SU-DHL-6 (cell line): ENCODE results near the gene ZNF654.

Experiments used
- H2AFZ ChIP-seq: fragments of 200-600 bp; sonication (generic); 2 replicates; pipeline ENCODE4 v1.6.1; 2014; ENCODE audit warnings: low read depth, mild to moderate bottlenecking, moderate library complexity, mixed read lengths, antibody characterized with exemption, low read length; ENCODE audit not compliant: severe bottlenecking
- H3F3A ChIP-seq: fragments of 200-600 bp; shearing (Covaris generic); 2 replicates; pipeline ENCODE4 v1.6.0; 2016; ENCODE audit warnings: antibody characterized with exemption, mild to moderate bottlenecking; ENCODE audit not compliant: insufficient read depth
- H3K27ac ChIP-seq: fragments of 200-600 bp; sonication (generic); 2 replicates; pipeline ENCODE4 v1.5.1; 2016; ENCODE audit warnings: low read depth, mild to moderate bottlenecking, low read length, moderate library complexity, mixed read lengths
- H3K27me3 ChIP-seq: fragments of 200-600 bp; sonication (generic), shearing (Covaris generic); 2 replicates; pipeline ENCODE4 v1.6.0; 2014; ENCODE audit warnings: mild to moderate bottlenecking, low read length
- H3K36me3 ChIP-seq: fragments of 200-600 bp; sonication (generic); 2 replicates; pipeline ENCODE4 v1.6.1; 2014; ENCODE audit warnings: mild to moderate bottlenecking, low read length, mixed read lengths
- H3K4me2 ChIP-seq: fragments of 300-600, 200-600 bp; shearing (Covaris generic), sonication (generic); 2 replicates; pipeline ENCODE4 v1.6.0; 2014; ENCODE audit warnings: low read length, low read depth, mild to moderate bottlenecking; ENCODE audit not compliant: poor library complexity, severe bottlenecking
- H3K4me3 ChIP-seq: fragments of 200-600 bp; sonication (generic); 2 replicates; pipeline ENCODE4 v1.5.1; 2014; ENCODE audit warnings: antibody characterized with exemption, low read length, mild to moderate bottlenecking, mixed read lengths; ENCODE audit not compliant: insufficient read depth, poor library complexity, severe bottlenecking
- H3K79me2 ChIP-seq: fragments of 200-600 bp; sonication (generic); 2 replicates; pipeline ENCODE4 v1.6.1; 2014; ENCODE audit warnings: mild to moderate bottlenecking, low read length, moderate library complexity; ENCODE audit not compliant: insufficient read depth
- H3K9ac ChIP-seq: fragments of 200-600 bp; sonication (generic); 2 replicates; pipeline ENCODE4 v1.7.0; 2014; ENCODE audit warnings: mild to moderate bottlenecking, low read length
- H3K9me2 ChIP-seq: fragments of 200-600 bp; sonication (generic); replicated peaks from 2 replicates; pipeline ENCODE4 v1.6.1; 2014; ENCODE audit warnings: low read length; ENCODE audit not compliant: insufficient read depth
- H3K9me3 ChIP-seq: fragments of 200-600 bp; sonication (generic); 2 replicates; pipeline ENCODE4 v1.6.1; 2014; ENCODE audit warnings: low read length, mixed read lengths; ENCODE audit not compliant: insufficient read depth
- H4K20me1 ChIP-seq: fragments of 200-600 bp; sonication (generic); 2 replicates; pipeline ENCODE4 v1.6.1; 2014; ENCODE audit warnings: low read depth, mild to moderate bottlenecking, antibody characterized with exemption, low read length, moderate library complexity, mixed read lengths
- EZH2phosphoT487 ChIP-seq: fragments of 200-600 bp; sonication (generic), shearing (Covaris generic); conservative IDR thresholded peaks from 2 replicates; pipeline ENCODE4 v1.6.1; 2018; ENCODE audit warnings: mild to moderate bottlenecking, antibody characterized with exemption, low read length, moderate library complexity, mixed read lengths
- TF ChIP-seq, protein P1 (sequence below): fragments of 200-600 bp; sonication (generic); IDR thresholded peaks from one replicate; pipeline ENCODE4 v1.5.1; 2017; ENCODE audit warnings: antibody characterized with exemption, mild to moderate bottlenecking, low read length, moderate library complexity; ENCODE audit not compliant: insufficient read depth, poor library complexity, severe bottlenecking

ZNF654 gene

DNA sequence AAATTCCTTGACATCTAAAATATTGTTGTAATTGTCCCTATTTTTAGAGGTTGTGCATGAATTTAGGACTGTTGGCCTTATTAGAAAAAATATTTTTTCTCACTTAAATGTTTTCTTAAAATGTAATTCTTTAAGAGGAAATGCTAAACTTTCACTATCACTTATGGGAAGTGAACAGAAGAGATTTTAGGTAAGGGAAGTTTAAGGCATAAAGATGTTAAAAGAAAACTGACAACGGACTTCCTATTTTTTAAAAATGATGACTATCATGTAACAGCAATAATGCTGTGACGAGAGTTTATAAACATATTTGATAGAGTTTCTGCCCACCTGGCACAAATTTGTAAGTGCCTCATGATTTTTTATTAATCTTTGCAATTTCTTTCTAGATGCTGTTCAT lies 93.8 kb downstream of the ZNF654 start:
- H3K4me3 ChIP-seq, result no peak overlapping the region
- no peak for TF ChIP-seq EZH2phosphoT487
- TF ChIP-seq, protein P1, sequence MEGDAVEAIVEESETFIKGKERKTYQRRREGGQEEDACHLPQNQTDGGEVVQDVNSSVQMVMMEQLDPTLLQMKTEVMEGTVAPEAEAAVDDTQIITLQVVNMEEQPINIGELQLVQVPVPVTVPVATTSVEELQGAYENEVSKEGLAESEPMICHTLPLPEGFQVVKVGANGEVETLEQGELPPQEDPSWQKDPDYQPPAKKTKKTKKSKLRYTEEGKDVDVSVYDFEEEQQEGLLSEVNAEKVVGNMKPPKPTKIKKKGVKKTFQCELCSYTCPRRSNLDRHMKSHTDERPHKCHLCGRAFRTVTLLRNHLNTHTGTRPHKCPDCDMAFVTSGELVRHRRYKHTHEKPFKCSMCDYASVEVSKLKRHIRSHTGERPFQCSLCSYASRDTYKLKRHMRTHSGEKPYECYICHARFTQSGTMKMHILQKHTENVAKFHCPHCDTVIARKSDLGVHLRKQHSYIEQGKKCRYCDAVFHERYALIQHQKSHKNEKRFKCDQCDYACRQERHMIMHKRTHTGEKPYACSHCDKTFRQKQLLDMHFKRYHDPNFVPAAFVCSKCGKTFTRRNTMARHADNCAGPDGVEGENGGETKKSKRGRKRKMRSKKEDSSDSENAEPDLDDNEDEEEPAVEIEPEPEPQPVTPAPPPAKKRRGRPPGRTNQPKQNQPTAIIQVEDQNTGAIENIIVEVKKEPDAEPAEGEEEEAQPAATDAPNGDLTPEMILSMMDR, result no peak
- H3K4me2 ChIP-seq, result peak overlapping the region; percentile 100
- H2AFZ ChIP-seq, result no peak overlapping the region
- no peaks in the 10 kb centered on the region for H3K27me3 ChIP-seq
- H3K27ac ChIP-seq, result peak overlapping the region; percentile 4; the same call in 1 of the 2 replicates
- no peaks in the 10 kb centered on the region for H3K9me2 ChIP-seq
- H3K79me2 ChIP-seq, result peaks cover 89% of the 10 kb centered on the region
- no peaks in the 10 kb centered on the region for H3K9me3 ChIP-seq
- peaks cover 18% of the 10 kb centered on the region for H4K20me1 ChIP-seq
- no peak overlapping the region for H3K9ac ChIP-seq
- peaks cover 36% of the 10 kb centered on the region for H3K36me3 ChIP-seq
- 0 out of 2 replicates have a peak, but pooled peaks cover 3% of the 10 kb centered on the region for H3F3A ChIP-seq

DNA sequence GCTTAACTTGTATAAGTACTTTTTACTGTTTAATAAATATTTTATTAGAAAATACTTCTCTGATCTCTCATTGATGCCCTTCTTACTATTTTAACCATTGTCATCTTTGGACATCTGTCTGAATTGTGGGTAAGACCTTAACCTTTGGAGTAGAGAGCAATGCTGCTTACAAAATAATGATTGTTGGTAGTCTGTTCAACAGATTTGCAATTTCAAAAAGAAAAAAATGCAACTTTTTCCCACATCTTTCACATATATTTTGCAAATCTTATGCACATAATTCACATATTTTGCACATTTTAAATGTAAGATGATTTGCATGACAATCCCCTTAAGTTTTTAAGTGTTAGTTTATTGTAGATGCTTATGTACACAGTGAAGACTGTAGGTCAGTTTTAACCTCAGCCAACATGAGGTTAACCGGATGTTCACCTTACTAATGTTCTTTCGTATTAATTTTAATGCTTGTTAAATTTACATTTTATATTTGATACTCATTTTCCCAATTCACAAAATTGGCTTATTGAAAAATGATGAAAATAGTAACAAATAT lies 107.4 kb downstream of the ZNF654 start:
- H3K27me3 ChIP-seq, result no peaks in the 10 kb centered on the region
- H3K27ac ChIP-seq, result no peak overlapping the region
- no peaks in the 10 kb centered on the region for H3F3A ChIP-seq
- H3K4me3 ChIP-seq, result no peak overlapping the region
- no peak overlapping the region for H2AFZ ChIP-seq
- H3K79me2 ChIP-seq, result peaks cover 13% of the 10 kb centered on the region
- H4K20me1 ChIP-seq, result peaks cover 16% of the 10 kb centered on the region
- no peaks in the 10 kb centered on the region for H3K9me2 ChIP-seq
- H3K9me3 ChIP-seq, result no peaks in the 10 kb centered on the region
- no peak overlapping the region for H3K9ac ChIP-seq
- TF ChIP-seq, protein P1, result no peak
- no peak for TF ChIP-seq EZH2phosphoT487
- H3K4me2 ChIP-seq, result no peak overlapping the region
- H3K36me3 ChIP-seq, result peaks cover 7% of the 10 kb centered on the region; the same call in 1 of the 2 replicates

DNA sequence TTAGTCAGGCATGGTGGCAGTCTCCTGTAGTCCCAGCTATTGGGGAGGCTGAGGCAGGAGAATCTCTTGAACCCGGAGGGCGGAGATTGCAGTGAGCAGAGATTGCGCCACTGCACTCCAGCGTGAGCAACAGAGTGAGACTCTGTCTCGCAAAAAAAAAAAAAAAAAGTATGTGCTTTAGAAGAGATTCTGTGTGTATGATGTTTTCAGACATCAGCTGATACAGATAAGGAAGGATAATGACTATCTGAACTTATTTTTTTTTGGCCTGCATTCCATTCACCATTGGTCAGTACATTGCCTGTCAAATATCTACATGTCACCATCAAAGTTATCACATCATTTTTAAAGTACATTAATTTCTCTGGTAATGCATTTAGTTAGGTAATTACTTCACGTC lies 108.1 kb downstream of the ZNF654 start:
- H3K27me3 ChIP-seq, result no peaks in the 10 kb centered on the region
- H3K4me3 ChIP-seq, result no peak overlapping the region
- H3K9ac ChIP-seq, result no peak overlapping the region
- no peaks in the 10 kb centered on the region for H3K9me2 ChIP-seq
- H3K9me3 ChIP-seq, result no peaks in the 10 kb centered on the region
- H4K20me1 ChIP-seq, result peaks cover 14% of the 10 kb centered on the region
- TF ChIP-seq EZH2phosphoT487, result no peak
- TF ChIP-seq, protein P1, result no peak
- H3K79me2 ChIP-seq, result peaks cover 8% of the 10 kb centered on the region; the same call in 1 of the 2 replicates
- peaks cover 6% of the 10 kb centered on the region; the same call in 1 of the 2 replicates for H3K36me3 ChIP-seq
- H3K27ac ChIP-seq, result no peak overlapping the region
- no peaks in the 10 kb centered on the region for H3F3A ChIP-seq
- H3K4me2 ChIP-seq, result no peak overlapping the region
- no peak overlapping the region for H2AFZ ChIP-seq
